Central memory CD4-positive, alpha-beta T cell (primary cell): ENCODE measurements around the gene TUBGCP6.
"Not testable (repeated sequence)": the region's sequence is repeated elsewhere in the genome, so short reads cannot be mapped to it uniquely, and the experiment has no call there.

Source experiments
- DNase-seq: peaks from one replicate; pipeline ENCODE4 v3.0.0; 2022

The TUBGCP6 gene

DNA sequence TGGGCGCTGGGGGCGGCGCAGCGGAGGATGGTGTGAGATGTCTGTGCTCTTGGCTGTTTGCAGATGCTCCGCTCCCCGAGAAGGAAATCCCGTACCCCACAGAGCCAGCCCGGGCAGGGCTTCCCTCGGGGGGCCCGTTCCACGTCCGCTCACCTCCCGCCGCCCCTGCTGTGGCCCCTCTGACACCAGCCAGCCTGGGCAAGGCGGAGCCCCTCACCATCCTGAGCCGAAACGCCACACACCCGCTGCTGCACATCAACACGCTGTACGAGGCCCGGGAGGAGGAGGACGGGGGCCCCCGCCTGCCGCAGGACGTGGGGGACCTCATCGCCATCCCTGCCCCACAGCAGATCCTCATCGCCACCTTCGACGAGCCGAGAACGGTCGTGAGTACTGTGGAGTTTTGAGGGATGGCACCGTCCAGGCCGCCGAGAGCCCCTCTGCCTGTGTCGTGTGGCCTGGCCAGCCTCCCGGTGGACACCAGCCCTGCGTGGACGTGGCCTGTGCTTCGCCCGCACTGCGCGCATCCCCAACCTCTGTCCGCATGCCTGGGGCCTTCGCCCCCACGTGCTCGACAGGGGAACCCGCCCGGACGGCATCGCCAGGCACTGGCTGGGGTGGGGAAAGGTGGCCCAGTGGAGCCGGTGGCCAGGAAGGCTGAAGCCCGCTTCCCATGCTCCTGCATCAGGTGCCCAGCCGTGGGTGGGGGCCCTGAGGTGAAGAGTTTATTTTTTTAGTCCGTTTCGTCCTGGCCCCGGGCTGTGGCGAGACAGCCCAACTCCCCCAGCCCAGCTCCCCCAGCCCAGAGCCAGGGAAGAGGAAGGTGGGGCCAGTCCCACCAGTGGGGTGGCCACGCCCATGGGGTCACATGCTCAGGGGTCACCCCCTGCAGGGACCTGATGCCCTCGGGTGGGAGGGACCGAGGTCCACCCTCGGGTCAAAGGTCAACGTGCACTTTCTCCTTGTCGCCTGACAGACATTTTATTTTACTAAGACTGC, 65.7 kb downstream of the TUBGCP6 start:
- DNase-seq, result no peak

DNA sequence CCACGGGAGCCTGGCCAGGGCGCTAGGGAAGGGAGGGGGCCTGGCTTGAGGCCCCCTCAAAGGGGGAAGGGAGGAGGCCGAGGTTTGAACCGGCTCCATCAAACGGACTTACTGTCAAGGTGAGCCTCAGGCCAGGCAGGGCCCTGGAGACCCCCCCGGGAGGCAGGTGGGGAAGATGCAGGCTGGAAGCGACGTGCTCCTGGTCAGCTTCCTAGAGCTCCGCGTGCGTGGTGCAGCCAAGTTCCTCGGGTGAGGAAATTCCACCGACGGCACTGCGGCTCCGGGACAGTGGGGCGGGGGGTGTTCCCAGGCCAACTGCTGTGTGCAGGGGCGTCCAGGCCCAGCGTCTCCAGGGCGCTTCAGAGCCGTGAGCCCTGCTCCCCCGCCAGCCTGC, 66.4 kb downstream of the TUBGCP6 start:
- DNase-seq, result no peak

DNA sequence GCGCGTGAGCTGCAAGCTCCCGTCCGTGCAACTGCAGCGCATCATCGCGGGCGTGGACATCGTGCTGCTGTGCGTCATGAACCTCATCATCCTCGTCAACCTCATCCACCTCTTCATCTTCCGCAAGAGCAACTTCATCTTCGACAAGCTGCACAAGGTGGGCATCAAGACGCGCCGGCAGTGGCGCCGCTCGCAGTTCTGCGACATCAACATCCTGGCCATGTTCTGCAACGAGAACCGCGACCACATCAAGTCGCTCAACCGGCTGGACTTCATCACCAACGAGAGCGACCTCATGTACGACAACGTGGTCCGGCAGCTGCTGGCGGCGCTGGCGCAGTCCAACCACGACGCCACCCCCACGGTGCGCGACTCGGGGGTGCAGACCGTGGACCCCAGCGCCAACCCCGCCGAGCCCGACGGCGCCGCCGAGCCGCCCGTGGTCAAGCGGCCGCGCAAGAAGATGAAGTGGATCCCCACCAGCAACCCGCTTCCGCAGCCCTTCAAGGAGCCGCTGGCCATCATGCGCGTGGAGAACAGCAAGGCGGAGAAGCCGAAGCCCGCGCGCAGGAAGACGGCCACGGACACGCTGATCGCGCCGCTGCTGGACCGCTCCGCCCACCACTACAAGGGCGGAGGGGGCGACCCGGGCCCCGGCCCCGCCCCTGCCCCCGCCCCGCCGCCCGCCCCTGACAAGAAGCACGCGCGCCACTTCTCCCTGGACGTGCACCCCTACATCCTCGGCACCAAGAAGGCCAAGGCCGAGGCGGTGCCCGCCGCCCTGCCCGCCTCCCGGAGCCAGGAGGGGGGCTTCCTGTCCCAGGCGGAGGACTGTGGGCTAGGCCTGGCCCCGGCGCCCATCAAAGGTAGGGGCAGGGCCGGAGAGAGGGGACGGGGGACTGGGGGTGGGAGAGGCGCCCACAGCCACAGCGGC, 67.0 kb downstream of the TUBGCP6 start:
- no peak for DNase-seq

DNA sequence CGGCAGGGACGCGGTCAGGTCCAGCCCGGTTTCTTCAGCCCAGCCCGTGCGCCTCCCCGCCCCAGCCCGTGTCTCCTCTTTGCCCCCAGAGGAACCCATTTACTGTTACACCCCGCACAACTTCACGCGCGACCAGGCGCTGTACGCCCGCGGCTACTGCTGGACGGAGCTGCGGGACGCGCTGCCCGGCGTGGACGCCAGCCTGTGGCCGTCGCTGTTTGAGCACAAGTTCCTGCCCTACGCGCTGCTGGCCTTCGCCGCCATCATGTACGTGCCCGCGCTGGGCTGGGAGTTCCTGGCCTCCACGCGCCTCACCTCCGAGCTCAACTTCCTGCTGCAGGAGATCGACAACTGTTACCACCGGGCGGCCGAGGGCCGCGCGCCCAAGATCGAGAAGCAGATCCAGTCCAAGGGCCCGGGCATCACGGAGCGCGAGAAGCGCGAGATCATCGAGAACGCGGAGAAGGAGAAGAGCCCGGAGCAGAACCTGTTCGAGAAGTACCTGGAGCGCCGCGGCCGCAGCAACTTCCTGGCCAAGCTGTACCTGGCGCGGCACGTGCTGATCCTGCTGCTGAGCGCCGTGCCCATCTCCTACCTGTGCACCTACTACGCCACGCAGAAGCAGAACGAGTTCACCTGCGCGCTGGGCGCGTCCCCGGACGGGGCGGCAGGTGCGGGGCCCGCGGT, 67.8 kb downstream of the TUBGCP6 start:
- DNase-seq, result no peak

DNA sequence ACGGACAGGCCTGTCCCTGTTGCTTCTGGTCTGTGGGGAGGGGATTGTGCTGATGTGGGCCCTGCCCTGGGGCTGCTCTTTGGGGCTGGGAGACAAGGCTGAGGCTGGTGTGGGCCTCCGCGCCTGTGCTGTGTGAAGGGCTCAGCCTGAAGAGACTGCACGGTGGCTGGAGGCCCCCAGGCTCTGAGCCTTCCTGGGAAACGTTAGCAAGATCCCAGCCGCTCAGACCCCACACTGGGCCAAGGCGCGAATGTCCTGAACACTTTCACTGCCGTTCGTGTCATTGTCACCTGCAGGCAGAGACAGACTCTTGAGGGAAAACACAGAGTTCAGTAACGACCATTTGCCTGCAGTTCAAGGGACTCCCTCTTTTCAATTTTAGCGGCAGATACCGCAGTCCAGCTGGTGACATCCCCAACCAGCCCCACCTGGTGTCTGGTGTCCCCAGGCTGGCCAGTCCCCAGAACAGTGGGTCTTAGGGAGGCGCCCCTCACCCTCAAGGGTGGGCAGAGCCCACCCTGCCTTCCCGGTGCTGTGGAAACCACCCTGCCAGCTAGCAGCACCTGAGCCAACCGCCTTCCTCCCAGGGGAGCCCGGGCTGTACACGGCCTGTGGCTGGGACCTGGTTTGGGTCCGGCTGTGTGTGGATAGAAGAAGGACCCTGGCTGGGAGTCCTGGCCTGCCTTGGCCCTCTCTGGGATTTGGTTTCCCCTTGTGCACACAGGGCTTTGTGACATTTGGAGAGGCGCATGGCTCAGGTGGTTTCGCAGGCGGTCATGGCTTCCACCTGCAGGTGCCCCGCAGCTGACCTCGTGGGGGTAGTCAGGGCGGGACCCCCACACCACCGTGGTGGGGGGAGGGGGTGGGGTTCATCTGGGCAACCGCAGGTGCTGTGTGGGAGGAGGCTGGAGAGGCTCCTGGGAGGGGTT, 68.6 kb downstream of the TUBGCP6 start:
- DNase-seq, result no peak

DNA sequence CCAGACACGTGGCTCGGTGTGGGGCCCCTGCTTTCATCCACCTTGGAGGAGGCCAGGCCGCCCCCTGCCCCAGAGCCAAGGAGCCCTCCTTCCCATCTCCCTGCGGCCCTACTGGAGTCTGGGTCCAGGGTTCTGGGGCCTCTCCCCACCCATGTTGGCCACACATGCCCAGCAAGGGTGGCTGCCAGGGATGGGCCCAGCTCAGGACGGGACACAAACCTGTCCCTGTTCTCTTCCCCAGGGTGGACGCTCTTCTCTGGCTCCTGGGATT, 69.7 kb downstream of the TUBGCP6 start:
- DNase-seq, result no peak

DNA sequence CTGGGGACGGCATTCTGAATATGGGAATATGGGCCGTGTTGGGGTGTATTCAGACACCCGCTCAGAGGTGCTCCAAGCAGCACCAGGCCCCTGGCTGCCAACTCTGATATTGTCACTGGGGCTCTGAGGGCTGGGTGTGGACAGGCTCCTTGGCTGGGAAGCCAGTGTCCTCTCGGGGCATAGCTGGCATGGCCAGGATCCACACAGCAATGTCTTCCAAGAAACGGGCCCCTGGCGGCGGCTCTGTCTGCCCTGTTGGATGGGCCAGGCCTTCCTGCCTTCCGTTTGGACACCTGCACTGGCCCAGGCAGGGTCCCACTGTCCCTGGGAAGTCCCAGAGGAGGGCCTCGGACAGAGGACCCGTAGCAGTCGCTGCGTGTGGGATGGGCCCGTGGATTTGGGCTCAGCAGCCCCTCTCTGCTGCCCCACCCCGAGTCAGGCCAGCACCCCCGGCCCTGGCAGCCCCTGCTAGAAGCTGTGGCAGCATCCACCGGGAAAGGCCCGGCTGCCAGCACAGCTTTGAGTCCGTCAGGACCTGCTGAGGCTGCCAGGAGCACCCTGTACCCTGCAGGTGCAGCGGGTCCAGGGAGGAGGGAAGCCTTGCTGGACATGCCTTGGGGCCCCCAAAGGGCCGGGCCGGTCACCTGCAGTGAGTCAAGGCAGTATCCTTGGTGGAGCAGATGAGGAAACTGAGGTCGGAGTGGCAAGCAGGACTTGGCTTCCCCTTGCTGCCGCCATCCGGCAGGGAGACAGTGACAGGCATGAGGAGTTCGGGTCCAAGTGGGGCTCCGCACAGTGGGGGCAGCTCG, 70.2 kb downstream of the TUBGCP6 start:
- DNase-seq, result no peak

DNA sequence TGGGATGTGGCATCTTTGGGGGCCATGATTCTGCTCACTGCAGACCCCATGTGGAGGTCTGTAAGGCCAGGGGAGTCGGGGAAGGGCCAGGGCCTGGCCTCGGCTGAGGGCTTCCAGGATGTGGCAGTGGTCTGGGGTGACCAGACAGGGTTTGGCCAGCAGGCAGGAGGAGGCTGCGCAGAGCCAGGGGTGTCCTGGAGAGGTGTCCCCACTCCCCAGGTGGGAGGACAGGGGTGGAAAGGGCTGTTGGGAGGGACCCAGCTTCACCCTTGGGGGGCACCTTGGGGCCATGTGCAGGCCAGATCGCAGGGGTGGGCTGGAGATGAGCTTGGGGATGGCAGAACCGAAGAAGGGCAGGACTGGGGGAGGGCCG, 70.9 kb downstream of the TUBGCP6 start:
- no peak for DNase-seq

DNA sequence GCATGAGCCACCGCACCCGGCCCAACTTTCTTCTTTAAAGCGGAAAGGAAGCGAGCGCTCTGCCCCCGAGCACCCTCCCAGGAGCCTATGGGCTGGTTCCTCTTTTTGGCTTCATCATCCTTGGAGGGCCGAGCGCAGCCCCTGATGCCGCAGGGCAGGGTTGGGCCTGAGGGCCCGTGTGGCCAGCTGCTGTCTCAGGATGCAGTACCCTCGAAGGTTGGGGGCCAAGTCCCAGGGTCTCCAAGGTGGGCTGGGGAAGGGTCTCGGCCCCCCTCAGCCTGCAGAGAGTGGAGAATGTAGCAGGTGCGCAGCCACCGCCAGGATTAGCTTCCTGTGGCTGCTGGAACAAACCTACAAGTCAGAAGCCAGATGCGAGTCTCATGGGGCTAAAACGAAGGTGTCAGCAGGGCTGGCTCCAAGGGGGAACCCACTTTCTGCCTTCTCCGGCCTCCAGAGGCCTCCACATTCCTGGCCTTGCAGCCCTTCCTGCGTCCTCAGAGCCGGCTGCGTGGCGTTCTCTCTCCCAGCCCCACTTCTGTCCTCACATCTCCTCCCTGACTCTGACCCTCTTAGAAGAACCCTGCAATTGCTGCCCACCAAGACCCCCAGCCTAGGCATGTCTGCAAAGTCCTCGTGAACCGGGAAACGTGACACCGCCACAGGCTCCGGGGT, 71.4 kb downstream of the TUBGCP6 start:
- DNase-seq, result no peak

DNA sequence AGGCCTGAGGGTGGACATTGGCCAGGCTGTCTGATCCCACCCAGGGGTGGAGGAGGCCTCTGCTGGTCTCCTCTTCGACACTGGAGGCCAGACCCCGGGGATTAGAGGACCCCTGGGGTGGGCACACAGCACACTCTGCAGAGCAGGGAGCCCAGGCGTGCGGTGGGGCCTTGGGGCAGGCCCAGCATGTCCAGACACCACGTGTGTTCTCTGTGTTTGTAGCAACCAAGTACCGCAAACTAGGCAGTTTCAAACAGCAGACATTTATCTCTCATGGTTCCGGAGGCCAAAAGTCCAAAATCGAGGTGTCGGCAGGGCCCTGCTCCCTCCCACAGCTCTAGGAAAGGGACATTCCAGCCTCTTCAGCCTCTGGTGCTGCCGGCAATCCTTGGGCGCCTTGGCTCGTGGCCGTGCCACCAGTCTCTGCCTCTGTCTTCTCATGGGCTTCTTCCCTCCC, 72.8 kb downstream of the TUBGCP6 start:
- no peak for DNase-seq

DNA sequence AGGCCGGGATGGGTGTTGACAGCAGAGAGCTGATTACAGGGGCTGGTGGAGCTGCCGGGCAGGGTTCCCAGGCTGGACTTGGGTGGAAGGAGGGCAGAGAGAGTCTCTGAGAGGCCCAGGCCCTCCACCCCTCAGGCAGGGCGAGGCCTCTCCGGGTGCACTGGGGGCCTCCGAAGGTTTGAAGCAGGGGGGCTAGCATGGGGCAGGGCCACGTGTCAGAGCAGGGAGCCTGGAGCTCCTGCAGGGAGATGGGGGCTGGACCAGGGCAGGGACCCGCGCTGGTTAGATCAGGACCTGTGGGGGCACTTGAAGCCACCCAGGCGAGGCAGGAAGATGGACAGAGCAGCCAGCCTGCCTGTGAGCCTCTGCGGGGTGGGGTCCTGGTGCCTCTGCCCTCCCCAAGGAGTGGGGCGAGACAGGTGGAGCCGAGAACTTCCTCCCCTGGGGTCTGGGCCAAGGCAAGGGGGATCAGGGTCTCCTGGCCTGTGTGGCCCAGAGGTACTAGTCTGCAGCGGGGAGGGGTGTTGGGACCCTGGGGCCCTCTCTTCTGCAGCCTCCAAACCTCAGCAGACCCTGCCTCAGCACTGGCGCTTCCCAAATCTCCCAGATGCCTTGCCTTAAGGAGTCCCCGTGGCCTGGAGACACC, 73.4 kb downstream of the TUBGCP6 start:
- no peak for DNase-seq

DNA sequence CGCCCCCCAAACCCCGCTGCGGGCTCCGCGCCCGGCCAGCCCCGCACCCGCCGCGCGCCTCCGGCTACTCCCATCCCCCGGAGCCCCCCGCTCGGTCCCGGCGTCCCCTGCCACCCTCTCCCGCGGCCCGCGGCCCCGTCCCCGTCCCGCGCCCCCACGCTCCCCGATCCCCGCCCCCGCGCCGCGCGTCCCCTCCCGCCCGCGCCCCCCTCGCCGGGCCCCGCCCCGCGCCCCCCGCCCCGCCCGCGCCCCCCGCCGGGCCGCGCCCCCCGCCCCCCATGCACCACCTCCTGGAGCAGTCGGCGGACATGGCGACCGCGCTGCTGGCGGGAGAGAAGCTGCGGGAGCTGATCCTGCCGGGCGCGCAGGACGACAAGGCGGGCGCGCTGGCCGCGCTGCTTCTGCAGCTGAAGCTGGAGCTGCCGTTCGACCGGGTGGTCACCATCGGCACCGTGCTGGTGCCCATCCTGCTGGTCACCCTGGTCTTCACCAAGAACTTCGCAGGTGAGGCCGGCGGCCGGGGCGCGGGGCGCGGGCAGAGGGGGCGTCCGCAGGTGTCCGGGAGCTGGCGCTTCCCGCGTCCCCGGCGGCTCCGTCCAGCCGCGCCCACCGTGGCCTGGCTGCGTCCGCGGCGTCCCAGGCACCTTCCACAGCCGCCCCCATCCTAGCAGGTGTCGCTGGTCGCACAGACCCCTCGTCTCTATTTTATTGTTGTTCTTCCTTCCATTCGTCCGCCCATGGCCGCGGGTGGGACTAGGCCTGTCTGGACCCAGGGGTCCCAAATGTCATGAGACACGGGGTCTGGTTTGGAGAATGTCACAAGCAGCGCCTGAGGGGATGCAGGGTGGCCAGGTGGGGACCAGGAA, 74.1 kb downstream of the TUBGCP6 start, which contains the start of gene PANX2:
Gene PANX2, plus strand, starts transcription at position 279 of the 866 bp plus-strand sequence. Its CDS starts 0 bp downstream, at position 279.
- no peak for DNase-seq

DNA sequence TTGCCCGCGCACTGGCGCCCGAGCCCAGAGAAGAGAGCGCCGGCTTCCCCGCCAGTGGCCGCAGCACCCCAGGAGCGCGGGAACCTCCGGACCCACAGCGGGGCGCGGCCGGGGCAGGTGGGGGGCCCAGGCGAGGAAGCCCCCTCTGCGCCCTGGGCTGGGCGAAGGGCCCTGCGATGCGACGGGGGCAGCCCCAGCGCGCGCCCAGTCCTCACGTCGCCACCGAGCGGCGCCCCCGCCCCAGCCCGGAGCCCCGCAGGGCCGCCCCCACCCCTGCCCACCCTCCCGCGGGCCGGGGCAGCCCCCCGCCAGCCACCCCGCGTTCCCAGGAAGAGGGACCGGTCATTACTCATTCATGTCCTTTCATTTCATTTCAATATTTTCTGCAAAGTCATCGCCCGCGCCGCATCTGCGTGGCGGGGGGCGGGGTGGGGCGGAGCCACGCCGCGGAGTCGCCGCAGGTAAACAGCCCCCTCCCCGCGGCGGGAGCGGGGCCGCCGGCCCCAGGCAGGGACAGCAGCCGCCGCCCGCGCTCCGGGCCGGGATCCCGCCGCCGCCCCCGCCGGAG, 75.0 kb downstream of the TUBGCP6 start:
- DNase-seq, result no peak

DNA sequence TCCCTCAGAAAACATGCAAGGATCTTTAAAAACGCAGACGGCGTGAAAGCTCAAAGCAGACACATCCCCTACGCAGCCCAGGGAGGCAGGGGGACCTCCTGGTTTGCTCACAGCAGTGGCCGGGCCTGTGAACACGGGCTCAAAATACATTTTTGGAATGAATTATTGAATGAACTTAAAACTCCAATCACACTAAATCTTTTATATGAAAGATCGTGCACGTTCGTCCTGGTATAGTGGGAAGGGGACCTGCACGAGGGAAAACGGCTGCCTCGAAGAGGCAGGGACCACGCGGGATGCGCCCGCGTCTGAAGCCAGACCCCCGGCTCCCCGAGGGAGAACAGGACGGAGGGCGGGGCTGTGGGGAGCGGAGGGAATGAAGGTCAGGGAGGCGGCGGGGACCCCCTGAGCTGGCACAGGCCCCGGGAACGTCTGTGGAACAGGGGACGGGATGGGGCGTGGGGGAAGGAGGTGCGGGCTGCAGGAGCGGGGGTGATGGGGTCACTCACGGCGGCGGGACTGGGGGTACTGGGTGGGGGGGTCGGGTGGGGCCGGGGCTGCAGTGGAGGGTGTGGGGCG, 75.6 kb downstream of the TUBGCP6 start:
- DNase-seq, result no peak

DNA sequence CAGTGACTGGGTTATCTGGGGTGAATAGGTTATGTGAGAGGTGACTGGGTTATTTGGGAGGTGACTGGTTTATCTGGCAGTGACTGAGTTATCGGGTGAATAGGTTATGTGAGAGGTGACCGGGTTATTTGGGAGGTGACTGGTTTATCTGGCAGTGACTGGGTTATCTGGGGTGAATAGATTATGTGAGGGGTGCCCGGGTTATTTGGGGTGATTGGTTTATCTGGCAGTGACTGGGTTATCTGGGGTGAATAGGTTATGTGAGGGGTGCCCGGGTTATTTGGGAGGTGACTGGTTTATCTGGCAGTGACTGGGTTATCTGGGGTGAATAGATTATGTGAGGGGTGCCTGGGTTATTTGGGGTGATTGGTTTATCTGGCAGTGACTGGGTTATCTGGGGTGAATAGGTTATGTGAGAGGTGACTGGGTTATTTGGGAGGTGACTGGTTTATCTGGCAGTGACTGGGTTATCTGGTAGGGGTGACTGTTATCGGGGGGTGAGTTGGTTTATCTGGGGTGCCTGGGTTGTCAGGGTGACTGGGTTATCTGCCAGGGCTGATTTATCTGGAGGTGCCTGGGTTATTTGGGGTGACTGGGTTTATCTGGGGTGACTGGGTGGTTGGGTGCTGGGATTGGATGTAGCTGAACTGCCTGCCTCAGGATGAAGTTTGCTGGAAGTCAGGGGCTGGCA, 76.2 kb downstream of the TUBGCP6 start:
- DNase-seq, result not testable (repeated sequence)

DNA sequence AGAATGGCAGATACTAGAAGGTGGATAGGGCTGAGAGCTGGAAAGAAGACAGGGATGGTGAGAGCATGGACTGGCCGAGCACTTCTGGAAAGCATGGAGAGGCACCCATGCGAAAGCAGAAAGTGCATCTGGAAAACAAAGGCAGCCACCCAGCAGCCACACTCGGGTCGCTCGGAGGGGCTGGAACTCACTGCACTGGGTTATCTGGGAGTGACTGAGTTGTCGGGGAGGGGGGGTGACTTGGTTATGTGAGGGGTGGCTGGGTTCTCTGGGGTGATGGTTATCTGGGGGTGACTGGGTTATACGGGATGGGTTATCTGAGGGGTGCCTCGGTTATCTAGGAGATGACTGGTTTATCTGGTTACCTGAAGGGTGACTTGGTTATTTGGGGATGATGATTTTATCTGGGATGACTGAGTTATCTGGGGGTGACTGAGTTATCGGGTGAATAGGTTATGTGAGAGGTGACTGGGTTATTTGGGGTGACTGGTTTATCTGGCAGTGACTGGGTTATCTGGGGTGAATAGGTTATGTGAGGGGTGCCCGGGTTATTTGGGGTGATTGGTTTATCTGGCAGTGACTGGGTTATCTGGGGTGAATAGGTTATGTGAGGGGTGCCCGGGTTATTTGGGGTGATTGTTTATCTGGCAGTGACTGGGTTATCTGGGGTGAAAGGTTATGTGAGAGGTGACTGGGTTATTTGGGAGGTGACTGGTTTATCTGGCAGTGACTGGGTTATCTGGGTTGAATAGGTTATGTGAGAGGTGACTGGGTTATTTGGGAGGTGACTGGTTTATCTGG, 76.9 kb downstream of the TUBGCP6 start:
- DNase-seq, result no peak
